A673 (cell line): ENCODE measurements around the gene KRTAP9-3.

ENCODE experiments used
- EZH2 ChIP-seq: fragments of 200-600 bp; sonication (generic); IDR thresholded peaks from 2 replicates; pipeline ENCODE4 v1.6.1; 2017; ENCODE audit warnings: borderline replicate concordance, low read depth, mild to moderate bottlenecking, mixed read lengths, antibody characterized with exemption, low read length; ENCODE audit not compliant: poor library complexity, severe bottlenecking
- TF ChIP-seq, protein P1 (sequence below): fragments of 300-800, 200-600 bp; sonication (generic); conservative IDR thresholded peaks from 2 replicates; pipeline ENCODE4 v1.5.1; 2017; ENCODE audit warnings: low read depth, mild to moderate bottlenecking, antibody characterized with exemption, low read length, moderate library complexity, mixed read lengths

DNA sequence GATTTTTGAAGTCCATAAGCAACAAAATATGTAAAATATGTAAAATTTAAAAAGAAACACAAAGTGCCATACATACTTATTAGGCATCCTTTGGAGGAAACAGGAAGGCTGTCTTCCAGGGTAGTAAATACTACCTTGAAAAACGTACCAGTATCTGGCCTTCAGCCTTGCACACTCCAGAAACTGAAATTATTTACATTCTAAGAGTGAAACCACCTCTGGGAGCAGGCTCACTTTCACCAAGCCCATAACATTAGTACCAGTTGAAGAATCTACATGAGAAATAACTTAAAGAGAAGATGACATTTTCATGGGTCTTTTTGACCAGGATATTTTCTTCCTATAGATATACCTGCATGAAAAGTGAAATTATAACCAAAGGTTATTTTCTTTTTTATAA is 36.2 kb upstream of the KRTAP9-3 start:
- TF ChIP-seq, protein P1, sequence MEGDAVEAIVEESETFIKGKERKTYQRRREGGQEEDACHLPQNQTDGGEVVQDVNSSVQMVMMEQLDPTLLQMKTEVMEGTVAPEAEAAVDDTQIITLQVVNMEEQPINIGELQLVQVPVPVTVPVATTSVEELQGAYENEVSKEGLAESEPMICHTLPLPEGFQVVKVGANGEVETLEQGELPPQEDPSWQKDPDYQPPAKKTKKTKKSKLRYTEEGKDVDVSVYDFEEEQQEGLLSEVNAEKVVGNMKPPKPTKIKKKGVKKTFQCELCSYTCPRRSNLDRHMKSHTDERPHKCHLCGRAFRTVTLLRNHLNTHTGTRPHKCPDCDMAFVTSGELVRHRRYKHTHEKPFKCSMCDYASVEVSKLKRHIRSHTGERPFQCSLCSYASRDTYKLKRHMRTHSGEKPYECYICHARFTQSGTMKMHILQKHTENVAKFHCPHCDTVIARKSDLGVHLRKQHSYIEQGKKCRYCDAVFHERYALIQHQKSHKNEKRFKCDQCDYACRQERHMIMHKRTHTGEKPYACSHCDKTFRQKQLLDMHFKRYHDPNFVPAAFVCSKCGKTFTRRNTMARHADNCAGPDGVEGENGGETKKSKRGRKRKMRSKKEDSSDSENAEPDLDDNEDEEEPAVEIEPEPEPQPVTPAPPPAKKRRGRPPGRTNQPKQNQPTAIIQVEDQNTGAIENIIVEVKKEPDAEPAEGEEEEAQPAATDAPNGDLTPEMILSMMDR = no peak
- no peak for TF ChIP-seq EZH2
